ENCODE measurements around the gene RBBP8.

Gene RBBP8

DNA sequence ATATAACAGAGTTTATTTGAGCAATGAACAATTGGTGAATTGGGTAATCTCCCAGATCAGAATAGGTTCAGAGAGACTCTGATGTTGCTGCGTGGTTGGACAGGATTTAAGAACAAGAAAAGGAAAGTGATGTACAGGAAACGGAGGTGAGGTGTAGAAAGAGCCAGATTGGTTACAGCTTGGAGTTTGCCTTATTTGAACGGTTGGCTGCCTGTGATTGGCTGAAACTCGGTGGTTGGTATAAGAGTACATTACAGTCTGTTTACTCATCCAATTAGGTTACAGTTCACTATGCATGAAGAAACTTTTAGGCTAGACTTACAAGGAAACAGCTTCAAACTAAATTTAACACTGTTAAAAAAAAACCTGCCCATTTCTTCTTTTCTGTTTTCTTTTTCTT lies 134.1 kb downstream of the RBBP8 start:
- Histone ChIP-seq H3K9ac (ENCODE audit: low read depth in 1 of 2, low read length in 2 of 2) (no peak overlapping the region), H3K4me1 (ENCODE audit: control insufficient read depth in 2 of 2, insufficient read depth in 2 of 2, low read length in 2 of 2) (peaks cover 0 to 4% of the 10 kb centered on the region in 2 donors), H3K27me3 (ENCODE audit: control insufficient read depth in 2 of 2, insufficient read depth in 2 of 2, low read length in 2 of 2) (no peaks in the 10 kb centered on the region), H3K27ac (ENCODE audit: low read depth in 2 of 2, low read length in 2 of 2) (no peak overlapping the region), H3K36me3 (ENCODE audit: control insufficient read depth in 2 of 2, insufficient read depth in 2 of 2, low read length in 2 of 2) (no peaks in the 10 kb centered on the region), H3K9me3 (ENCODE audit: control insufficient read depth in 2 of 2, low read length in 2 of 2) (peaks cover 0 to 3% of the 10 kb centered on the region in 2 donors), H3K4me3 (ENCODE audit: low read length in 2 of 2) (no peak overlapping the region)

DNA sequence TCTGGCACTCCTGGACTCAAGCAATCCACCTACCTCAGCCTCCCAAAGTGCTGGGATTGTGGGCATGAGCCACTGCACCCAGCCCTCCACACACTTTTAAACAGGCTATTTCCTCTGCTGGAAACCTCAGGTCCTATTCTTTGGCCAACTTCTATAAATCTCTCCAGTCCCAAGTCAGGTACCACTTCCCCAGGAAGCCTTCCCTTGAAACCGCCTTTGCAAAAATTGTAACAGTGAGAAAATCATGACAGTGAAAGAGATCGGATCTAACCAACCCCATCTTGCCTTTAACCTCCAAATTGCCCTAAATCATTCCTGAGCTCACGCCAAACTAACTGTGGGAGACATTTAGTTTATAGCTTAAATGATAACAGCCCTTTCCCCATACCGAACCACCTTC lies 134.9 kb downstream of the RBBP8 start:
- H3K4me1 ChIP-seq (ENCODE audit: control insufficient read depth in 2 of 2, insufficient read depth in 2 of 2, low read length in 2 of 2) = peaks cover 0 to 4% of the 10 kb centered on the region in 2 donors
- H3K9ac ChIP-seq (ENCODE audit: low read depth in 1 of 2, low read length in 2 of 2) = no peak overlapping the region

DNA sequence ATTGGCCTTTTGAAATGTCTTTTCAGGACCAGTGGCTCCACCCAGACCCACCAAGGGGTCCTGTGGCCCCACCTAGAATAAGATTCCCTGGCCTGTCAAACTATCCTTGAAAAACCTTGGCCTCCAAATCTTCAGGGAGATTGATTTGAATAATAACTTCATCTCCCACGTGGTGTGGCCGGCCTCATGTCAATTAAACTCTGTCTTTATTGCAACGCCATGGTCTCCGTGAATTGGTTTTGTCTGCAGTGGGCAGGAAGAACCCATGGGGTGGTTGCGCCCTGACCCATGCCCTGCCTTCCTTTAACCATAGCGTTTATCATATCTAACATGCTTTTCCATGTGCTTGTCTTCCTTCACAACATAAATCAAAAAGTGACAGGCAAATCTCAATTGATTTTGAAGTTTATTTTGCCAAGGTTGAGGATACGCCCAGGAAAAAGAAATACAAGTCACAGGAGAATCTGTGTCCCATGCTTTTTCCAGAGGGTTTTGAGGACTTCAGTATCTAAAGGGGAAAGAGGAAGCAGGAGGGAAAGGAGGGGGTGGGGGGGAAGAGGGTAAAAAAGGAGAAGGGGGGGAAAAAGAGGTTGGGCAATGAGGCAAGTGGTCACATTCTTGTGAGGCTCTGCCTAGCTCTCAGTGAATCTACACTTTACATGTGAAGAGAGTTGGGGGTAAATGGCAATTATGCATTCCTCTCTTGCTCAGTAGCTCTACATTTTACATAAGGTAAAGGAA lies 135.6 kb downstream of the RBBP8 start:
- no peaks in the 10 kb centered on the region for H3K36me3 ChIP-seq (ENCODE audit: control insufficient read depth in 2 of 2, insufficient read depth in 2 of 2, low read length in 2 of 2)
- peaks cover 0 to 4% of the 10 kb centered on the region in 2 donors for H3K4me1 ChIP-seq (ENCODE audit: control insufficient read depth in 2 of 2, insufficient read depth in 2 of 2, low read length in 2 of 2)
- no peaks in the 10 kb centered on the region for H3K9me3 ChIP-seq (ENCODE audit: control insufficient read depth in 2 of 2, low read length in 2 of 2)
- no peak overlapping the region for H3K4me3 ChIP-seq (ENCODE audit: low read length in 2 of 2)
- H3K9ac ChIP-seq (ENCODE audit: low read depth in 1 of 2, low read length in 2 of 2) = no peak overlapping the region
- no peaks in the 10 kb centered on the region for H3K27me3 ChIP-seq (ENCODE audit: control insufficient read depth in 2 of 2, insufficient read depth in 2 of 2, low read length in 2 of 2)
- H3K27ac ChIP-seq (ENCODE audit: low read depth in 2 of 2, low read length in 2 of 2) = no peak overlapping the region

More for the DNA sequence above, 134.9 kb downstream of the RBBP8 start:
- Histone ChIP-seq H3K27me3 (ENCODE audit: control insufficient read depth in 2 of 2, insufficient read depth in 2 of 2, low read length in 2 of 2) (no peaks in the 10 kb centered on the region), H3K27ac (ENCODE audit: low read depth in 2 of 2, low read length in 2 of 2) (no peak overlapping the region), H3K9me3 (ENCODE audit: control insufficient read depth in 2 of 2, low read length in 2 of 2) (peaks cover 0 to 3% of the 10 kb centered on the region in 2 donors), H3K4me3 (ENCODE audit: low read length in 2 of 2) (no peak overlapping the region), H3K36me3 (ENCODE audit: control insufficient read depth in 2 of 2, insufficient read depth in 2 of 2, low read length in 2 of 2) (no peaks in the 10 kb centered on the region)

DNA sequence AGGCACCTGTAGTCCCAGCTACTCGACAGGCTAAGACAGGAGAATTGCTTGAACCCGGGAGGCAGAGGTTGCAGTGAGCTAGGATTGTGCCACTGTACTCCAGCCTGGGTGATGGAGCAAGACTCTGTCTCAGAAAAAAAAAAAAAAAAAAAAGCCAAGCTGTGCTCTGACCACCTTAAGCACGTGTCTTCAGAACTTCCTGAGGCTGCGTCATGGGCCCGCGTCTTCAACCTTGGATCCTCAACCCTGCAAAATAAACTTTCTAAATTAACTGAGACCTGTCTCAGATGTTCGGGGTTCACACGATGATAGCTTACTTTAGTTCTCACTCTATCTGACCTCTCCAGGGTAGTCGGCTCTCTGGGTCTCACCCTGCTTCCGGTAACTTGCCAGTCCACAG lies 136.4 kb downstream of the RBBP8 start:
- Histone ChIP-seq H3K9me3 (ENCODE audit: control insufficient read depth in 2 of 2, low read length in 2 of 2) (no peaks in the 10 kb centered on the region), H3K27me3 (ENCODE audit: control insufficient read depth in 2 of 2, insufficient read depth in 2 of 2, low read length in 2 of 2) (no peaks in the 10 kb centered on the region), H3K9ac (ENCODE audit: low read depth in 1 of 2, low read length in 2 of 2) (no peak overlapping the region), H3K4me1 (ENCODE audit: control insufficient read depth in 2 of 2, insufficient read depth in 2 of 2, low read length in 2 of 2) (peaks cover 0 to 4% of the 10 kb centered on the region in 2 donors), H3K36me3 (ENCODE audit: control insufficient read depth in 2 of 2, insufficient read depth in 2 of 2, low read length in 2 of 2) (no peaks in the 10 kb centered on the region), H3K27ac (ENCODE audit: low read depth in 2 of 2, low read length in 2 of 2) (no peak overlapping the region), H3K4me3 (ENCODE audit: low read length in 2 of 2) (no peak overlapping the region)

DNA sequence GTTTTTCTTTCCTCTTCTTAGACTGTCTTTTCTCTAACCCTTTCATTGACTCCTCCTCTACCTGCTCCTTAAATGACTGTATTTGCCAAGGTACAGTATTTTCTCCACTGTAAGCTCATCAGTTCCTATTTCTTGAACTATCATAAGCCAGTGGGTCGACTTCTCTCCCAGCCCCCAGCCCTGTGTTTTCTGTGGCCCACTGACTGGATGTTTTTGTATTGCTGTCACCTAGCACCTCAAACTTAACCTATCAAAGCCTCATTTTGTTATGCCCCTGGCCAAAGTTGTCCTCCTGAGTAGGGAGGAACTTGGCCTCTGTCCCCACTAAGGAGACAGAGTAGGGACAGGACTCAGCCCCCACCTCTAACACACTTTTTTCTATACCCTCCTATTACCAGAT lies 136.8 kb downstream of the RBBP8 start:
- Histone ChIP-seq H3K4me3 (ENCODE audit: low read length in 2 of 2) (no peak overlapping the region), H3K27ac (ENCODE audit: low read depth in 2 of 2, low read length in 2 of 2) (no peak overlapping the region), H3K9ac (ENCODE audit: low read depth in 1 of 2, low read length in 2 of 2) (no peak overlapping the region), H3K36me3 (ENCODE audit: control insufficient read depth in 2 of 2, insufficient read depth in 2 of 2, low read length in 2 of 2) (no peaks in the 10 kb centered on the region), H3K27me3 (ENCODE audit: control insufficient read depth in 2 of 2, insufficient read depth in 2 of 2, low read length in 2 of 2) (no peaks in the 10 kb centered on the region), H3K4me1 (ENCODE audit: control insufficient read depth in 2 of 2, insufficient read depth in 2 of 2, low read length in 2 of 2) (peaks cover 0 to 4% of the 10 kb centered on the region in 2 donors), H3K9me3 (ENCODE audit: control insufficient read depth in 2 of 2, low read length in 2 of 2) (no peaks in the 10 kb centered on the region)

DNA sequence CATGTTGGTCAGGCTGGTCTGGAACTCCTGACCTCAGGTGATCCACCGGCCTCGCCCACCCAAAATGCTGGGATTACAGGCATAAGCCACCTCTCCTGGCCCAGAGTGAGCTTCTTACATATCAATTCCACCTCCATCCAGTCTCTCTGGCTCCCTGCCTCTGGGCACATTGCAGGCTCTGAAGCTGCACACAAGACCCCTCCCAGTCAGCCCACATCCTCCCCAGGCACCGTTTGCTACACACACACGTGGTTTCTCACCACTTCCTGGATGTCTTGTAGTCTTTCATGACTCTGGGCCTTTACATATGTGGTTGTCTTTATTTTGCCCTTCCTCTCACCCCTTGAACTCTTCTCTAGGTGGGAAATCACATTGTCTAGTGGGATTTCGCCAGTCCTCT lies 138.2 kb downstream of the RBBP8 start:
- no peaks in the 10 kb centered on the region for H3K36me3 ChIP-seq (ENCODE audit: control insufficient read depth in 2 of 2, insufficient read depth in 2 of 2, low read length in 2 of 2)
- H3K27me3 ChIP-seq (ENCODE audit: control insufficient read depth in 2 of 2, insufficient read depth in 2 of 2, low read length in 2 of 2) = no peaks in the 10 kb centered on the region
- H3K4me1 ChIP-seq (ENCODE audit: control insufficient read depth in 2 of 2, insufficient read depth in 2 of 2, low read length in 2 of 2) = peaks cover 0 to 4% of the 10 kb centered on the region in 2 donors
- H3K27ac ChIP-seq (ENCODE audit: low read depth in 2 of 2, low read length in 2 of 2) = no peak overlapping the region
- H3K9ac ChIP-seq (ENCODE audit: low read depth in 1 of 2, low read length in 2 of 2) = no peak overlapping the region
- H3K9me3 ChIP-seq (ENCODE audit: control insufficient read depth in 2 of 2, low read length in 2 of 2) = no peaks in the 10 kb centered on the region
- H3K4me3 ChIP-seq (ENCODE audit: low read length in 2 of 2) = no peak overlapping the region

DNA sequence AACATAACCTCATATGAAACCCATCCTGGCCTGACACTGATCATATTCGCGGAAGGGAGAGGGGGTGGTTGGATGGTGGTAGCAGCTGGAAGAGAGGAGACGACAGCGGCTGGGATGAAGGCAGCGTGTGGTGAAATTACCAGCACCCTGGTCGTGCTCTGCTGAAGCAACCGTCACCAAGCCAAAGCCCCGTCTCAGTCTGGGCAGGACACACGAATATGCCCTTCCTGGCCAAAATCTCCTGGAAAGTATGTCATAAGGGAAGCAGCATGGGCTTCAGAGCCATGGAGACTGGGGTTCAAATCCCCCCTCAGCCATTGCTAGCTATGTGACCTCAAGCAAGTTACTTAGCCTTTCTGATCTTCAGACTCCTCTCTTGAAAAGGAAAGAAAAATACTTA lies 139.0 kb downstream of the RBBP8 start:
- no peak overlapping the region for H3K9ac ChIP-seq (ENCODE audit: low read depth in 1 of 2, low read length in 2 of 2)
- peaks cover 0 to 4% of the 10 kb centered on the region in 2 donors for H3K4me1 ChIP-seq (ENCODE audit: control insufficient read depth in 2 of 2, insufficient read depth in 2 of 2, low read length in 2 of 2)
- no peaks in the 10 kb centered on the region for H3K9me3 ChIP-seq (ENCODE audit: control insufficient read depth in 2 of 2, low read length in 2 of 2)
- no peaks in the 10 kb centered on the region for H3K27me3 ChIP-seq (ENCODE audit: control insufficient read depth in 2 of 2, insufficient read depth in 2 of 2, low read length in 2 of 2)
- peak overlapping the region in 1 of 2 donors; percentile 9 for H3K27ac ChIP-seq (ENCODE audit: low read depth in 2 of 2, low read length in 2 of 2)
- no peak overlapping the region for H3K4me3 ChIP-seq (ENCODE audit: low read length in 2 of 2)
- no peaks in the 10 kb centered on the region for H3K36me3 ChIP-seq (ENCODE audit: control insufficient read depth in 2 of 2, insufficient read depth in 2 of 2, low read length in 2 of 2)

DNA sequence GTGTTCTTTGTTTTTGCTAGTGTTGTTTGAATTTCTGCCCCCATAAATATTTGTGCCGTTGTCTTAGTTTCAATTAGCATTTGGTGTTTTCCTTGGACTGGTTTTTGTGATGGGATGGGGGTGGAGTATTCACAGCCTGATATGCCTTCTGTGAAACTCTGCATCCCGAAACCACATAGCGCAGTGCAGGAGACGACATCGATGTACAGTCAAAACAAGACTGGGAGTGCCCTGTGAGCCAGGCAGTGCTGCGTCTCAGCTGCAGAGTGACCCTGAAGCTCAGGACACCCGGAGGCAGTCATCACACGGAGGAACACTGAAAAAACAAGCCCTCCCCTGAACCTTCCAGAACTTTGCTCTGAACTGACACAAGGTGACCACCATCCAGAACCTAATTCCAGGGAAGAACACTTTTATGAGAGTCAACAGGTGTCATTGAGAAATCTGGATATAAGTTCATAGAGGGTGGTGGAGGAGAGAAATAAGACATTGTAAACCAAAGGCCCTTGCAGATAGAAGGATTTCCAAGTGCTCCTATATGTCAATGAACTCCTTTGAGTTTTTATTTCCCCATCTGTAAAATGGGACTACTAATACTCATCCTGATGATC lies 141.0 kb downstream of the RBBP8 start:
- H3K27me3 ChIP-seq (ENCODE audit: control insufficient read depth in 2 of 2, insufficient read depth in 2 of 2, low read length in 2 of 2) = no peaks in the 10 kb centered on the region
- H3K27ac ChIP-seq (ENCODE audit: low read depth in 2 of 2, low read length in 2 of 2) = no peak overlapping the region
- H3K36me3 ChIP-seq (ENCODE audit: control insufficient read depth in 2 of 2, insufficient read depth in 2 of 2, low read length in 2 of 2) = no peaks in the 10 kb centered on the region
- peaks cover 5 to 6% of the 10 kb centered on the region in 2 donors for H3K4me1 ChIP-seq (ENCODE audit: control insufficient read depth in 2 of 2, insufficient read depth in 2 of 2, low read length in 2 of 2)
- H3K4me3 ChIP-seq (ENCODE audit: low read length in 2 of 2) = no peak overlapping the region
- no peaks in the 10 kb centered on the region for H3K9me3 ChIP-seq (ENCODE audit: control insufficient read depth in 2 of 2, low read length in 2 of 2)
- H3K9ac ChIP-seq (ENCODE audit: low read depth in 1 of 2, low read length in 2 of 2) = no peak overlapping the region

Data from mucosa of rectum (tissue), 2 donors.